Glutamatergic neuron (in vitro differentiated cells): Measurements from ENCODE around the gene RSRC1. TPM values are rescaled to one million over a fixed set of nuclear protein-coding genes. Genes with fewer than 3 reads are reported as not detected.

ENCODE experiments used
- DNase-seq: peaks from one replicate; pipeline ENCODE4 v3.0.0; 2022
- H3K27ac Mint-ChIP-seq: one replicate; pipeline ENCODE4 v1.8.0; 2020; ENCODE audit warnings: mild to moderate bottlenecking, mixed read lengths, inconsistent platforms; ENCODE audit not compliant: unreplicated experiment
- H3K27me3 Mint-ChIP-seq: one replicate; pipeline ENCODE4 v1.8.0; 2020; ENCODE audit warnings: mild to moderate bottlenecking, moderate library complexity, mixed read lengths, inconsistent platforms; ENCODE audit not compliant: unreplicated experiment
- H3K36me3 Mint-ChIP-seq: one replicate; pipeline ENCODE4 v1.8.0; 2020; ENCODE audit warnings: mild to moderate bottlenecking, mixed read lengths, inconsistent platforms; ENCODE audit not compliant: unreplicated experiment
- H3K4me1 Mint-ChIP-seq: one replicate; pipeline ENCODE4 v1.8.0; 2020; ENCODE audit warnings: mild to moderate bottlenecking, low read depth, mixed read lengths, inconsistent platforms; ENCODE audit not compliant: unreplicated experiment
- H3K4me3 Mint-ChIP-seq: one replicate; pipeline ENCODE4 v1.8.0; 2020; ENCODE audit warnings: mild to moderate bottlenecking, mixed read lengths, inconsistent platforms; ENCODE audit not compliant: unreplicated experiment
- H3K9me3 Mint-ChIP-seq: one replicate; pipeline ENCODE4 v1.8.0; 2020; ENCODE audit warnings: mild to moderate bottlenecking, moderate library complexity, mixed read lengths, inconsistent platforms; ENCODE audit not compliant: unreplicated experiment
- total RNA-seq: library from RNA; stranded (reverse); fragmentation: NEBNext Ultra II Directional; extraction: Animal tissue kit (Norgen Biotek cat#: 25700); gene quantifications from one replicate; pipeline ENCODE4 v1.2.1, GENCODE V29; 2021; ENCODE audit not compliant: unreplicated experiment
- TF ChIP-seq, protein P1 (sequence below): fragments of 200-600 bp; sonication (generic); IDR thresholded peaks from one replicate; pipeline ENCODE4 v1.5.0; 2021; ENCODE audit not compliant: partially characterized antibody, unreplicated experiment

The RSRC1 gene
- total RNA-seq, 1 donor from 2014 or later = 93.9 TPM

DNA sequence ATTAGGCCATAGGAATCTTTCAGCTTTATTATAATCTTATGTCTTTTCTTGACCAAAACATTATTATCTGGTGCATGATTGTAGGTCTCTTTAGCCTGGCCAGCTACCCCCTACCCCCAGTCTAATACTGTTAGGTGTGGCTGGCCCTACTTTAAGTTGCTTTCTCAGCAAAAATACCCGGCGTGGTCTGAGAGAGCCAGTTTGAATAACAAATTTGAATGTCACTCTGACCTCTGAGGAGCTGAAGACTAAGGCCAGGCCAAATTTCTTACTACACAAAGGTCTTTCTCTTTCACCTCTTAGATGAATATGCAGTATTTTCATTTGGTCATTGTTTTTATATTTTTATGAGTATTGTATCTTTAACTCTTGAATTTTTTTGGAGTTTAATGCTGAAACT is 272.6 kb downstream of the RSRC1 start:
- Mint-ChIP-seq H3K27ac (no peak overlapping the region), H3K9me3 (no peaks in the 10 kb centered on the region), H3K36me3 (no peaks in the 10 kb centered on the region), H3K27me3 (no peaks in the 10 kb centered on the region), H3K4me1 (peaks cover 33% of the 10 kb centered on the region), H3K4me3 (no peak overlapping the region)
- TF ChIP-seq, protein P1, sequence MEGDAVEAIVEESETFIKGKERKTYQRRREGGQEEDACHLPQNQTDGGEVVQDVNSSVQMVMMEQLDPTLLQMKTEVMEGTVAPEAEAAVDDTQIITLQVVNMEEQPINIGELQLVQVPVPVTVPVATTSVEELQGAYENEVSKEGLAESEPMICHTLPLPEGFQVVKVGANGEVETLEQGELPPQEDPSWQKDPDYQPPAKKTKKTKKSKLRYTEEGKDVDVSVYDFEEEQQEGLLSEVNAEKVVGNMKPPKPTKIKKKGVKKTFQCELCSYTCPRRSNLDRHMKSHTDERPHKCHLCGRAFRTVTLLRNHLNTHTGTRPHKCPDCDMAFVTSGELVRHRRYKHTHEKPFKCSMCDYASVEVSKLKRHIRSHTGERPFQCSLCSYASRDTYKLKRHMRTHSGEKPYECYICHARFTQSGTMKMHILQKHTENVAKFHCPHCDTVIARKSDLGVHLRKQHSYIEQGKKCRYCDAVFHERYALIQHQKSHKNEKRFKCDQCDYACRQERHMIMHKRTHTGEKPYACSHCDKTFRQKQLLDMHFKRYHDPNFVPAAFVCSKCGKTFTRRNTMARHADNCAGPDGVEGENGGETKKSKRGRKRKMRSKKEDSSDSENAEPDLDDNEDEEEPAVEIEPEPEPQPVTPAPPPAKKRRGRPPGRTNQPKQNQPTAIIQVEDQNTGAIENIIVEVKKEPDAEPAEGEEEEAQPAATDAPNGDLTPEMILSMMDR = no peak
- no peak for DNase-seq

DNA sequence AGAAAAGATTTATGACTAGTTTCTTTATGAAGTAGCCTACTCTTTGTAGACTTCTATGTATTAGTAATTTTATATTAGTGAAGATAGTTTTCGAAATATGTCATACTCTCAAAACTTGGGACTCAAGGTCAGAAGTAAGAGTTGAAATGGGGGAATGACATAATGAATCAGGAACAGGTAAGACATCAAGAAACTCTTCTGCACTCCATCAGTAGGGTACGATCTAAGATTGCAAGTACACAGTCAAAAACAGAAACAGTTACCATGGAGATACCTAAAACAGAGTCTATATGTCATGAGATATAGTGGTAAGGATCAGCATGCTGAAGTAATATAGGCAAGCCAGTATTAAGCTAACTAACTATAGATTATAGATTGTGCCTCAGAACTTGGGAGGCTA is 274.1 kb downstream of the RSRC1 start:
- no peak overlapping the region for H3K4me3 Mint-ChIP-seq
- H3K4me1 Mint-ChIP-seq = peaks cover 27% of the 10 kb centered on the region
- H3K27me3 Mint-ChIP-seq = no peaks in the 10 kb centered on the region
- no peak for DNase-seq
- H3K9me3 Mint-ChIP-seq = peaks cover 2% of the 10 kb centered on the region
- H3K36me3 Mint-ChIP-seq = no peaks in the 10 kb centered on the region
- no peak overlapping the region for H3K27ac Mint-ChIP-seq
- TF ChIP-seq, protein P1 = no peak

DNA sequence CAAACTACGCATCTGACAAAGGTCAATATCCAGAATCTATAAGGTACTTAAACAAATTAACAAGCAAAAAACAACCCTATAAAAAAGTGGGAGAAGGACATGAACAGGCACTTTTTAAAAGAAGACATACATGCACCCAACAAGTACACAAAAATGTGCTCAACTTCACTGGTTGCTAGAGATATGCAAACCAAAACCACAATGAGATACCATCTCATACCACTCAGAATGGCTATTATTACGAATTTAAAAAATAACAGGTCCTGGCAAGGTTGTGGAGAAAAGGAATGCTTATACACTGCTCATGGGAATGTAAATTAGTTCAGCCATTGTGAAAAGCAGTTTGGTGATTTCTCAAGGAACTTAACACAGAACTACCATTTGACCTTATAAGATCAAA is 285.5 kb downstream of the RSRC1 start:
- no peak overlapping the region for H3K4me3 Mint-ChIP-seq
- peaks cover 2% of the 10 kb centered on the region for H3K27me3 Mint-ChIP-seq
- no peak overlapping the region for H3K27ac Mint-ChIP-seq
- peaks cover 8% of the 10 kb centered on the region for H3K9me3 Mint-ChIP-seq
- peaks cover 3% of the 10 kb centered on the region for H3K4me1 Mint-ChIP-seq
- H3K36me3 Mint-ChIP-seq = peaks cover 24% of the 10 kb centered on the region
- TF ChIP-seq, protein P1 = no peak
- DNase-seq = no peak

DNA sequence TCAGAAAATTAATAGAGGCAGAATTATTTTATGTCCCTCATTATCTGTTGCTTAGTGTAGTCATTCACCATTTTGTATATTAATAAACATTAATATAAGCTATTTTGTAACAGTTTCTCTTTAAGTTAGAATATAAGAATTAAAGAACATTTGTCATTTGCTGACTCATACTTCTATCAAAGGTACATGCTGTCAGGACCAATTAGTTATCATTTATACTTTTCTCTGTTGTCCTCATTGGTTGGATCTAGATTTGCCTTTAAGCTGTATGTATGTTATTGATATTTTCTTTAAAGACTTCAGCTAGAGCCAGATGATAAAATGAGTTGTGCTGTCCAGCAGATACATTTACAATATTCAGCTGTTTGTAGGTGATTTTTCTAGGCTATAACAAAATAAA is 292.7 kb downstream of the RSRC1 start:
- H3K36me3 Mint-ChIP-seq = no peaks in the 10 kb centered on the region
- H3K4me1 Mint-ChIP-seq = peaks cover 34% of the 10 kb centered on the region
- no peak overlapping the region for H3K4me3 Mint-ChIP-seq
- H3K9me3 Mint-ChIP-seq = peaks cover 5% of the 10 kb centered on the region
- TF ChIP-seq, protein P1 = no peak
- no peak overlapping the region for H3K27ac Mint-ChIP-seq
- DNase-seq = no peak
- peaks cover 2% of the 10 kb centered on the region for H3K27me3 Mint-ChIP-seq

DNA sequence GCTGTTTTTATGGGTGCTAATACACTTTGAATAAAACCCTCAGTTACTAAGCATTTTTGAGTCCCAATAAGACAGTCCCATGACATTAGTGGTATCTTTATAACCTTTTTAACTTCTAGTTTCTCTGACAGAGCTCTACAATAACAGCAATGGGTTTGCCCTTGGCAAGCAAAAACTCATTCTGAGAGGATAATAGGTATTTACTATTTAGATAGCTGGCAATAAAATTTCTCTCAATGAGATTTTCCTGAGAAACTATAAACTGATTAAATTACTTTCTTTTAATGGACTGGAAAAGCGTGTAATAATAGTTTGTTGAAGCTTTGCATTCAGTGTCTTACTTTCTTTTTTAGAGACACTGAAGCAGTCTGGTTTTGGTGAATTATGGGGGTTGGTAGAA is 293.1 kb downstream of the RSRC1 start:
- Mint-ChIP-seq H3K27ac (no peak overlapping the region), H3K4me3 (no peak overlapping the region), H3K4me1 (peaks cover 34% of the 10 kb centered on the region), H3K9me3 (peaks cover 5% of the 10 kb centered on the region), H3K36me3 (no peaks in the 10 kb centered on the region), H3K27me3 (peaks cover 2% of the 10 kb centered on the region)
- no peak for DNase-seq
- TF ChIP-seq, protein P1 = no peak
